ENCODE results near the gene HILPDA. TPM values are rescaled to one million over a fixed set of nuclear protein-coding genes. Genes with fewer than 3 reads are reported as not detected.

HILPDA gene
- total RNA-seq, 1 donor from 2014 or later = 15.6 TPM

- DNase-seq (ENCODE audit: low read depth) = no peak
- Histone ChIP-seq H3K36me3 (ENCODE audit: control insufficient read depth, insufficient read depth, low read length) (no peaks in the 10 kb centered on the region), H3K27me3 (ENCODE audit: control insufficient read depth, insufficient read depth, low read length) (no peaks in the 10 kb centered on the region), H3K4me3 (ENCODE audit: low read depth, low read length) (no peak overlapping the region)
- TF ChIP-seq CTCF (IDR thresholded peaks at IDR 0.05; ENCODE audit: insufficient read depth, low read length, poor library complexity, severe bottlenecking) = no peak
Observed at GRCh38 chr7:128435327-128435686, 20.4 kb upstream of the HILPDA start.

- no peak overlapping the region for H3K4me3 ChIP-seq (ENCODE audit: low read depth, low read length)
- TF ChIP-seq CTCF (IDR thresholded peaks at IDR 0.05; ENCODE audit: insufficient read depth, low read length, poor library complexity, severe bottlenecking) = no peak
- H3K27me3 ChIP-seq (ENCODE audit: control insufficient read depth, insufficient read depth, low read length) = no peaks in the 10 kb centered on the region
- no peak for DNase-seq (ENCODE audit: low read depth)
- no peaks in the 10 kb centered on the region for H3K36me3 ChIP-seq (ENCODE audit: control insufficient read depth, insufficient read depth, low read length)
Observed at GRCh38 chr7:128437426-128438332, 18.0 kb upstream of the HILPDA start.

GRCh38 chr7:128442356-128442755 lies 13.3 kb upstream of the HILPDA start:
- H3K4me3 ChIP-seq (ENCODE audit: low read depth, low read length) = no peak overlapping the region
- no peak for TF ChIP-seq CTCF (IDR thresholded peaks at IDR 0.05; ENCODE audit: insufficient read depth, low read length, poor library complexity, severe bottlenecking)
- DNase-seq (ENCODE audit: low read depth) = no peak
- no peaks in the 10 kb centered on the region for H3K36me3 ChIP-seq (ENCODE audit: control insufficient read depth, insufficient read depth, low read length)
- H3K27me3 ChIP-seq (ENCODE audit: control insufficient read depth, insufficient read depth, low read length) = no peaks in the 10 kb centered on the region

- H3K27me3 ChIP-seq (ENCODE audit: control insufficient read depth, insufficient read depth, low read length) = no peaks in the 10 kb centered on the region
- H3K4me3 ChIP-seq (ENCODE audit: low read depth, low read length) = no peak overlapping the region
- no peak for TF ChIP-seq CTCF (IDR thresholded peaks at IDR 0.05; ENCODE audit: insufficient read depth, low read length, poor library complexity, severe bottlenecking)
- H3K36me3 ChIP-seq (ENCODE audit: control insufficient read depth, insufficient read depth, low read length) = no peaks in the 10 kb centered on the region
- DNase-seq (ENCODE audit: low read depth) = no peak
Observed at GRCh38 chr7:128443831-128444600, 11.7 kb upstream of the HILPDA start.

- Histone ChIP-seq H3K36me3 (ENCODE audit: control insufficient read depth, insufficient read depth, low read length) (no peaks in the 10 kb centered on the region), H3K27me3 (ENCODE audit: control insufficient read depth, insufficient read depth, low read length) (no peaks in the 10 kb centered on the region), H3K4me3 (ENCODE audit: low read depth, low read length) (no peak overlapping the region)
- no peak for TF ChIP-seq CTCF (IDR thresholded peaks at IDR 0.05; ENCODE audit: insufficient read depth, low read length, poor library complexity, severe bottlenecking)
- DNase-seq (ENCODE audit: low read depth) = no peak
Observed at GRCh38 chr7:128446306-128446705, 9.4 kb upstream of the HILPDA start.

Data from kidney epithelial cell (primary cell).